NCI-H2196 (cell line): ENCODE measurements around the gene SPTBN2.
"Not testable (repeated sequence)": the region's sequence is repeated elsewhere in the genome, so short reads cannot be mapped to it uniquely, and the experiment has no call there.

ENCODE experiments used
- DNase-seq: peaks from one replicate; lab custom pipeline; 2025; ENCODE audit not compliant: unreplicated experiment; lab: John Stamatoyannopoulos, UW

SPTBN2 gene

DNA sequence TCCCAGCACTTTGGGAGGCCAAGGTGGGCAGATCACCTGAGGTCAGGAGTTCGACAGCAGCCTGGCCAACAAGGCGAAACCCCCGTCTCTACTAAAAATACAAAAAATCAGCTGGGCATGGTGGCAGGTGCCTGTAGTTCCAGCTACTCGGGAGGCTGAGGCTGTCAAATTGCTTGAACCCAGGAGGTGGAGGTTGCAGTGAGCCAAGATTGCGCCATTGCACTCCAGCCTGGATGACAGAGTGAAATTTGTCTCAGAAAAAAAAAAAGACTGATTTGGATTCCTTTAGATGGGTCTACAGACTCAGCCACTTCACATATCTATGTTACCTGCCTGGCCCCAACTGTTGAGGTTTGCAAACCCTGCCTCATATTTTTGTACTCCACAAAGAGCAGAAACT, 4.8 kb downstream of the SPTBN2 start:
- DNase-seq = not testable (repeated sequence)

GRCh38 chr11:66723693-66724092, 5.3 kb downstream of the SPTBN2 start:
- DNase-seq = no peak

DNA sequence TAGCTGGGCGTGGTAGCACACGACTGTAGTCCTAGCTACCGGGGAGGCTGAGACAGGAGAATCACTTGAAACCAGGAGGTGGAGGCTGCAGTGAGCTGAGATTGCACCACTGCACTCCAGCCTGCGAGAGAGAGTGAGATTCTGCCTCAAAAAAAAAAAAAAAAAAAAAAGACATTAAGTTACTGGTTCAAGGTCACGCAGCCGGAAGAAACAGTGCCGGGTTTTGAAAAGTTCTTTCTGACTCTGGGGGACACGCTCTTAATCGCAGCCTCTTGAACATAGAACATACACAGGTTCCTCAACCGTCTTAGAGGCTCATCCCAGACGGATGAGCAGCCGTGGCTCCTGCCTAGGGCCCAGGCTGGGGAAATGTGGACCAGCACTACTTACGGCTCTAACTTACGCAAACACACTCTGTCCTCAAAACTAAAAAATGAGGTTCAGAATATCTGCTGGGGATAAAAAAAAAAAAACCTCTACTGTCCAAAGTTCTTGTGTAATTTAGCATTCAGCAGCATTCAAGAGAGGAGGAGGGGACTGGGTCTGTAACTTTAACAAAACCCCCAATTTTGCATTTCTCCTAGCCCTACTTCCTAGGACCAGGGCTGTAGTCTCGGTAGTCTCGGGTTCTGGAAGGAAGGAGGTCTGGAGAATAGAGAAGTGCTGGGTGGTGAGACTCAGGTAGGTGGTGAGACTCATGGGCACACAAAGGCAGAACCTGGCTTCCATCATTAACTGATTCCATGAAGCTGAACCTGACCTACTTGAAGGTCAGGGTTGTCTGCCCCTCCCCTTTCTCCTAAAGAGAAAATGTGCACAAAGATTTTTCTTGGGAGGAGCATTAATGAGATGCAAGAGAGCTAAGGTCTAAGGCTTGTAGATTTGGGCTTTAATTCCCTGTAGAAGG, 6.0 kb downstream of the SPTBN2 start:
- no peak for DNase-seq

DNA sequence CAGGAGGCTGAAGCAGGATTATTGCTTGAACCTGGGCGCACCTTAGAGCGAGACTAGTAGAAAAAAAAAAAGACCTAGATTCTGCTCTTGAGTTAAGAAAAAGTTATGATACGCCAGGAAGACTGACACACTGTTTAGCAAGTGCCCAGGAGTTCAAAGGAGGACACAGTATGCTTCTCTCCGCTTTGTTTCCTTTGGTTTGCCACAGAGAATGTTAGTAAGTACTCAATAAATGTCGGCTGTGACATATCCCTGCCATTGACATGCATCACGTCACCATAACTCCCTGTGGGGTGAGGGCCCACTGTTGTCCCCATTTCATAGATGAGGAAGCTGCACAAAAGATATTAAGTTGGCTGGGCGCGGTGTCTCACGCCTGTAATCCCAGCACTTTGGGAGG, 7.1 kb downstream of the SPTBN2 start:
- DNase-seq = no peak

DNA sequence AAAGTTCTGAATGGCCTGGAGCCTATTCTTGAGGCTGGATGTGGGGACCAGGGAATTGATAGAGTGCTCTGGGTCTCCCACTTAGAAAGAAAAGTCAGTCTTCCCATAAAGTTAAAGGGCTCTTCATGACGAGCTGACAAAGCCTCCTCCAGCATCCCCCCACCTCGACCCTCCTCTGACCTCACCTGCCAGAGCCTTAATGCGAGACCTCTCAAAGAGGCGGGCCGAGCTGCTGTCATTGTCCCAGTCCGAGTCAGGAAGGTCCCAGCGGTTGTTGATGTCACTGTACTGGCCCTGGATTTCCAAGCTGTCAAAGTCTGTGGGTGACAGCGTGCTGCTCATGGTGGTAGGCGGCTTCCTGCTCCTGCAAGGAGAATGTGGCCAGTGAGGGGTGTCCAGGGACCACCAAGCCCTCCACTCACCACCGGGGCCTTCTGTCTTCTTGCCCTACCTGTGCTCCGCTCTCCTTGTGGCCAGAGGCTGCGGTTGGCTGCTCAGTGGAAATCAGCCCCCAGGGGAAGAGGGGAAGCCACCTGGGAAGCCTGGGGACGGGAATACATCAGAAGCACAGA, 8.0 kb downstream of the SPTBN2 start:
- DNase-seq = no peak

DNA sequence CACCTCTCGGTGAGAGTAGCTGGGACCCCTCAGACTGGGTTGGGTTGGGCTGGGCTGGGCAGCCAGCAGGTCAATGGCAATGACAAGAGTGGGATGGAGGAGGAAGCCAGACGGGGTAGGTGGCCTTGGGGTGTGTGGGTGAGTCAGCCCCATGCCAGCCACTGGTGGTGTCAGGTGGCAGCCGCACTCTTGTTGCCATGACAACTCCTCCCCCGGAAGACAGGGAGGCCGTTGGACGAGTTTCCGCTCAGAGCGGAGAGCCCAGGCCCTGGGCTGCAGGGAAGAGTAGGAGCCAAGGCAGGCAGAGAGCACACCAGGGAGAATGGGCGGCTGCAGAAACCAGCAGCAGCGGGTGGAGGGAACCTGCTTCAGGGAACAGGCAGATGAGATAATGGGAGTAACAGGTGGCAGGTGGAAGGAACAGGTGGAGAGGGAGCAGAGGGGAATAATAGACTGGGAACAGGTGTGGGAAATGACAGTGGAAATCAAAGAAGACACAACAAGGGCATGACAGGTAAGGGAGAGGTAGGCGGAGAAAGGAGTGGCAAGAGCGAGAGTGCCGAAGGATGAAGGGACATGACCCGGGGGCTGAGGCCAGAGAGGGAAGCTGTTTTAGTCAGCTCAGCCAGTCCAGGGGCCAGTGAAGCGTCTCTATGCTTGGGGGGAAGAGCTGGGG, 8.7 kb downstream of the SPTBN2 start:
- peak; percentile 97 for DNase-seq

GRCh38 chr11:66719111-66719872, 9.7 kb downstream of the SPTBN2 start:
- no peak for DNase-seq

- DNase-seq = no peak
These were observed 10.6 kb downstream of the SPTBN2 start for GRCh38 chr11:66718320-66718971.

GRCh38 chr11:66717925-66718319, 11.1 kb downstream of the SPTBN2 start:
- DNase-seq = no peak

- DNase-seq = no peak
These were observed 12.0 kb downstream of the SPTBN2 start for GRCh38 chr11:66716996-66717395.

- DNase-seq = no peak
These were observed 13.5 kb downstream of the SPTBN2 start for GRCh38 chr11:66715346-66716085.

DNA sequence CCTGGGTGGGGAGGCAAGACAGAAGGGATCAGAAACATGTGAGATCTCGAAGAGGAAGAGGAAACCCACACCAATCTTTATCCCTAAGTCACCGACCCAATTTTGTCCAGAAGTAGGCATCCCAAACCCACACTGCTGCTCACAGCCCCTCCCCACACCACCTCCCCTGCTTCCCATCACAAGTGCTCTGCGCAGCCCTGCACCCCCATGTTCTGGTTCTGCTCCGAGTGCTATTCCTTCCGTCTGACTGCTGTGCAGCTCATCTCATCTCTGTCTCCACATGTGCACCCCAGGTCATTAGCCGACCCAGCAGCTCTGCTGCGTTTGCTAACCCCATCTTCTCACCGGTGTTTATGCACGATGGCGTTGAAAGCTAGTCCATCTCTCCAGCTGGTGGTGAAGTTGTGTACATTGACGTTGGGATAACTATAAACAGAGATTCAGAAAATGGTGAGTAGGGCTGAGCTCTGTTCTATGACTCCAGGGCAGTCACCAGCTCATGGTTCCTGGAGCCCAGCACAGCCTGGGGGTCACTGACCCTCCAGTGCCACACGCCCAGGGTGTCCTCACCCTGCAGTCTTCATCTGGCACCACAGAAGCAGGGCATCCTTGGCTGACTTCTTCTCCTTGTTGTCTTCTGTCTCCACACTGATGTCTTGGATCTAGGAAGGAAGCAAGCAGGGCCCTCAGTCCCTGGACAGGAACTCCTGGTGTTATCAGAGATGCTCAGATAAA, 15.1 kb downstream of the SPTBN2 start:
- no peak for DNase-seq

GRCh38 chr11:66710384-66710930, 18.6 kb downstream of the SPTBN2 start:
- no peak for DNase-seq

DNA sequence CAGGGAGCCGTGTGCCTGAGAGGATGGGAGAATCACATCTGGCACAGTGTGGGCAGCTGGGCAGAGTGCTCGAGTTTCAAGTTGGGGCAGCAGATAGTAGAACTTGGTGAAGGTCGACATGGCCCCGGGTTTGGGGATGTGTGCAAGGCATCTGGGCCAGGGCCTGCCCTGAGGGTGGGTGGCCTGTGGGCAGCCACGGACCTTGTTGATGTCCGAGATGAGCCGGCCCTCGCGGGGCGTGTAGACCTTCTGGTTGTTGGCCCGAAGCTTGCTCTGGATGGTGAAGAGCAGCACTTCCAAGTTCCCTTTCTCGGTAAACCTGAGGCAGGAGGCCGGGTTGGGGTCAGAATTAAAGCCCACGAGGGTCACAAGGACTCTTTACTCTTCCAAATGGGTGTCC, 20.3 kb downstream of the SPTBN2 start:
- no peak for DNase-seq

DNA sequence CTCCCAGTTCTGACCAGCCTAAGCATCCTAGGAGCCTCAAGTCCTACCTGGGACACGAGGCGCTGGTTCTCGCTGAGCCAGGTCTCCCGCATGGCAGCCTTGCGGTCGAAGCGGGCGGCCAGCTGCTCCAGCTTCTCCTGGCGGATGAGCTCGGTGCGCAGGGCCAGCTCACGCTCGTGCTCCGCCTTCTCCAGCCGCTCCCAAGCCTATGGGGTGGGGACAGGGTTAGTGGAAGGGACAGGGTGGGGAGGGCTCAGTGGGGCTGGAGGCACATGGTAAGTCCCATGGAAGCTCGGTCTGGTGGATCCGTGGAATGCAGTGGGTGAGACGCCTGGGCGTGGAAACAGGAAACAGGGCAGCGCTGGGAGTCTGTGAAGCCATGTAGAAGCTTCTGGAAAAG, 20.9 kb downstream of the SPTBN2 start:
- no peak for DNase-seq

DNA sequence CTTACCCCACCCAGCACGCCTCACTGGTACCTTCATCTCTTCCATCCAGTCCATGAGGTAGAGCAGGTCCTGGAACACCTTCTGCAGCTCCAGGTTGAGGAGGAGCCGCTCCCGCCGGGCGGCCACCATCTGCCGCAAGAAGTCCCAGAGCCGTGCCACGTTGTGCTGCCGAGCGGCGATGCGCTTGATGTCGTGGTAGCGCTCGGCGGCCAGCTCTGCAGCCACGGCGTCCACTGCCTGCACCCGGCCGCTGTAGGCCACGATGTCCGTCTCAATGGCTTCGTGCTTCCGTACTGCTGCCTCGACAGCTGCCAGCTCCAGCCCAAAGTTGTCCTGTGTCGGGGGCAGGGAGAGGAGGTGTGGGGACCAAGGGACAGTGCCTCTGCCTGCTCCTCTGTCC, 21.5 kb downstream of the SPTBN2 start:
- no peak for DNase-seq

DNA sequence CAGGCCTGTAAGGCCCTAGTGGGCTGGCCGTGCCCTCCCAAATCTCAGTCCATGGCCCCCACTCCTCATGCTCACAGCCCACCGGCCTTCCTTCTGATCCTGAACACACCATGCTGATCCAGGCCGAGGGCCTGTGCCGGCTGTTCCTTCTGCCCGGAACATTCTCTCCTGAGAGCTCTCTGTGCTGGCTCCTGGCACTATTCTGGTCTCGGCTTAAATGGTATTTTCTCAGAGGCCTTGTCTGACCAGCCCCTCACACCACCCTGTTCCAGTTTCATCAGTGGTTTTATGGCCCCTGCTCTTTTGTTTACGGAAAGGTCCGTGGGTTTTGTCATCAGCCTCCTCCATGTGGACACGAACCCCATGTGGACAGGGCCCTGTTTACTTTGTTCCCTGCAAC, 22.0 kb downstream of the SPTBN2 start:
- DNase-seq = no peak

DNA sequence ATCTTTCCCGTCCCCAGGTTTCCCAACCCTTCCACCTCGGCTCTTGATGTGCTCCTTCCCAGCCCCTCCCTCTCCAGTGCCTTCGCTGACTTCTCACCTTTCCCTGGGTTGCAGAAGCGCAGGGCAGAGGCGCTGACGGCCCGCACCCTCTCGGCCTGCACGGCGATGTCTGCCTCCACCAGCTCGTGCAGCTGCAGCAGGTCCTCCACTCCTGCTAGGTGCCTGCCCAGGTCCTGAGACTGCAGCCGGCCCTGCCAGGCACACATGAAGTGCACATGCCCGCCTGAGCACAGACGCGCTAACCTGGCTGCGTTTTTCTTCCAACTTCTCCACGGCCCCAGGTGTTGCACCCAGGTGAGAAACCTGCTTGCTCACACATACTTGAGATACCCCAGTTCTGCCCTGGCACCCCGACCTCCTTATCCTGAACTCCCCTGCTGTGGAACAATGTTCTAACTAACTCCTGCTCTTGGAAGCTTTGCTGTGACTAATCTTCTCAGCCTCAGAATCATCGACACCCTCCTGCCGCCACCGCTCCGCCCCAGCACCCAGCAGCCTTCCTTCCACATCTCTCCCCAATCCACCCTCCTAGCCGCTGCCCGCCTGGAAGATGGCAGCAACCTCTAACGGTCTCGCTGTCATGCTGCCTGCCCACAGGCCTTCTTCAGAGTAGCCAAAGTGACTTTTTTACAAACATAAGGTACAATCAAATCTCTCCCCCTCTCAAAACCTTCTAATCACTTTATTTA, 23.3 kb downstream of the SPTBN2 start:
- no peak for DNase-seq
